GM20000 (cell line): ENCODE data around the gene ZNF775.

ENCODE experiments used
- DNase-seq: peaks from one replicate; pipeline ENCODE4 v3.0.0; 2012; ENCODE audit warnings: low spot score
- CTCF ChIP-seq: IDR thresholded peaks from 2 replicates; pipeline ENCODE4 v1.5.1; 2012; ENCODE audit warnings: mild to moderate bottlenecking, control low read depth; ENCODE audit errors: extremely low read depth, missing control alignments

Gene ZNF775

GRCh38 chr7:150412518-150413488 lies 33.7 kb downstream of the ZNF775 start:
- no peak for TF ChIP-seq CTCF

GRCh38 chr7:150413640-150414081 lies 34.5 kb downstream of the ZNF775 start:
- DNase-seq, result no peak
- TF ChIP-seq CTCF, result no peak

More at GRCh38 chr7:150412518-150413488, 33.7 kb downstream of the ZNF775 start:
- DNase-seq, result no peak

GRCh38 chr7:150415161-150416153 lies 36.3 kb downstream of the ZNF775 start:
- no peak for TF ChIP-seq CTCF
- DNase-seq, result no peak

GRCh38 chr7:150417239-150417638 lies 38.1 kb downstream of the ZNF775 start:
- no peak for DNase-seq
- no peak for TF ChIP-seq CTCF

- TF ChIP-seq CTCF, result no peak
- no peak for DNase-seq
These were observed 38.7 kb downstream of the ZNF775 start for GRCh38 chr7:150417863-150418262.

GRCh38 chr7:150420242-150420641 lies 41.1 kb downstream of the ZNF775 start:
- TF ChIP-seq CTCF, result no peak
- no peak for DNase-seq
